PC-3 (cell line): ENCODE results near the gene LONP1. TPM values are rescaled to one million over a fixed set of nuclear protein-coding genes. Genes with fewer than 3 reads are reported as not detected.
A peak's percentile ranks its signal among the peaks of the same experiment; 100 is the strongest.
"Not testable (repeated sequence)": the region's sequence is repeated elsewhere in the genome, so short reads cannot be mapped to it uniquely, and the experiment has no call there.

ENCODE experiments used
- ATAC-seq: fragments of 200-7000 bp; cut with Tn5 transposase; 2 replicates; pipeline ENCODE4 v1.9.1; 2020; ENCODE audit warnings: mild to moderate bottlenecking, moderate library complexity
- BruUV-seq: library from RNA; stranded (reverse); fragments of 400-500 nt; replicated peaks from 2 replicates; lab custom pipeline; 2021; lab: Mats Ljungman, UMichigan
- CTCF ChIA-PET: fragments of 300-600 bp; sonication (Branson Sonifier 250); formaldehyde crosslinking; loops from one replicate; lab custom pipeline; 2022; ENCODE audit warnings: antibody characterized with exemption; lab: Charles Lee
- POLR2A ChIA-PET: fragments of 300-600 bp; sonication (Branson Sonifier 250); formaldehyde crosslinking; loops from one replicate; lab custom pipeline; 2022; ENCODE audit warnings: antibody characterized with exemption; ENCODE audit not compliant: unreplicated experiment; lab: Charles Lee
- DNase-seq: peaks from one replicate; pipeline ENCODE4 v3.0.0-alpha.2; 2015
- H2AFZ ChIP-seq: fragments of 300-600 bp; sonication (generic); 2 replicates; pipeline ENCODE4 v1.6.0; 2016; ENCODE audit warnings: antibody characterized with exemption, low read length
- H3F3A ChIP-seq: fragments of 300-600 bp; sonication (generic); one replicate; pipeline ENCODE4 v1.6.0; 2017; ENCODE audit warnings: antibody characterized with exemption, low read length, control low read depth, mild to moderate bottlenecking; ENCODE audit not compliant: unreplicated experiment
- H3K27ac ChIP-seq: fragments of 300-600 bp; sonication (generic); 2 replicates; pipeline ENCODE4 v1.5.1; 2016; ENCODE audit warnings: mild to moderate bottlenecking, low read length
- H3K27me3 ChIP-seq: fragments of 300-600 bp; sonication (generic); 2 replicates; pipeline ENCODE4 v1.6.1; 2016; ENCODE audit warnings: low read length, mixed read lengths
- H3K36me3 ChIP-seq: fragments of 300-600 bp; sonication (generic); 2 replicates; pipeline ENCODE4 v1.6.1; 2016; ENCODE audit warnings: low read depth, mixed run types, low read length, mixed read lengths
- H3K4me1 ChIP-seq: fragments of 300-600 bp; sonication (generic); 2 replicates; pipeline ENCODE4 v1.5.1; 2016; ENCODE audit warnings: low read length; ENCODE audit not compliant: insufficient read depth
- H3K4me2 ChIP-seq: fragments of 300-600 bp; sonication (generic); 2 replicates; pipeline ENCODE4 v1.6.0; 2016; ENCODE audit warnings: low read length
- H3K4me3 ChIP-seq: fragments of 300-600 bp; sonication (generic); 2 replicates; pipeline ENCODE4 v1.5.1; 2016; ENCODE audit warnings: mild to moderate bottlenecking, low read length, mixed read lengths
- H3K79me2 ChIP-seq: fragments of 300-600 bp; sonication (generic); 2 replicates; pipeline ENCODE4 v1.6.1; 2017; ENCODE audit warnings: low read length, mixed read lengths
- H3K9ac ChIP-seq: fragments of 300-600 bp; sonication (generic); 2 replicates; pipeline ENCODE4 v1.6.0; 2016; ENCODE audit warnings: mild to moderate bottlenecking, low read length
- H3K9me2 ChIP-seq: fragments of 300-600 bp; sonication (generic); replicated peaks from 2 replicates; pipeline ENCODE4 v1.6.1; 2016; ENCODE audit warnings: mixed run types, low read length, mixed read lengths
- H3K9me3 ChIP-seq: fragments of 300-600 bp; sonication (generic); 2 replicates; pipeline ENCODE4 v1.6.1; 2016; ENCODE audit warnings: low read length, mixed read lengths
- H4K20me1 ChIP-seq: fragments of 300-600 bp; sonication (generic); 2 replicates; pipeline ENCODE4 v1.6.1; 2016; ENCODE audit warnings: low read length, mixed read lengths
- CTCF ChIP-seq: fragments of 300-600 bp; sonication (generic); conservative IDR thresholded peaks from 2 replicates; pipeline ENCODE4 v1.5.1; 2017; ENCODE audit warnings: antibody characterized with exemption, low read depth, mild to moderate bottlenecking, low read length
- EZH2 ChIP-seq: fragments of 300-600 bp; sonication (generic); IDR thresholded peaks from one replicate; pipeline ENCODE4 v1.6.1; 2017; ENCODE audit warnings: antibody characterized with exemption, mild to moderate bottlenecking, low read length; ENCODE audit not compliant: unreplicated experiment
- EZH2phosphoT487 ChIP-seq: fragments of 300-600 bp; sonication (generic); IDR thresholded peaks from 2 replicates; pipeline ENCODE4 v1.6.1; 2018; ENCODE audit warnings: mild to moderate bottlenecking, antibody characterized with exemption, low read length, borderline replicate concordance
- intact Hi-C: fragments of 100-400 bp; cut with micrococcal nuclease; formaldehyde crosslinking; loops from 2 replicates; pipeline ENCODE4 v1.9.0; 2023
- total RNA-seq: library from RNA; depleted of rRNA; stranded (reverse); fragments of >200 nt; gene quantifications from 2 replicates; pipeline ENCODE4 v1.2.3, GENCODE V29; 2014

Gene LONP1
- total RNA-seq, 1 experiment from 2014 or later: 217 TPM

- TF ChIP-seq EZH2phosphoT487: no peak
- BruUV-seq: no TSS peak
- no peak overlapping the region for H3K9ac ChIP-seq
- H3K9me3 ChIP-seq: no peaks in the 10 kb centered on the region
- no peaks in the 10 kb centered on the region for H4K20me1 ChIP-seq
- no peak overlapping the region for H2AFZ ChIP-seq
- H3K4me2 ChIP-seq: no peak overlapping the region
- ATAC-seq: no peak
- intact Hi-C loops: no loop called here
- no peaks in the 10 kb centered on the region for H3K36me3 ChIP-seq
- no peaks in the 10 kb centered on the region for H3F3A ChIP-seq
- H3K27me3 ChIP-seq: no peaks in the 10 kb centered on the region
- no peaks in the 10 kb centered on the region for H3K79me2 ChIP-seq
- POLR2A ChIA-PET: no interaction called here
- DNase-seq: no peak
- no peak overlapping the region for H3K27ac ChIP-seq
- H3K4me1 ChIP-seq: no peaks in the 10 kb centered on the region
- no peak overlapping the region for H3K4me3 ChIP-seq
- H3K9me2 ChIP-seq: no peaks in the 10 kb centered on the region
- CTCF ChIA-PET: no interaction called here
These were observed 23.7 kb upstream of the LONP1 start for GRCh38 chr19:5743630-5744029.

- BruUV-seq: no TSS peak
- Histone ChIP-seq H3F3A (no peaks in the 10 kb centered on the region), H3K27me3 (no peaks in the 10 kb centered on the region), H3K4me1 (no peaks in the 10 kb centered on the region), H3K9ac (no peak overlapping the region), H2AFZ (no peak overlapping the region), H3K36me3 (no peaks in the 10 kb centered on the region), H3K4me2 (no peak overlapping the region), H3K9me2 (no peaks in the 10 kb centered on the region), H3K4me3 (no peak overlapping the region), H3K27ac (no peak overlapping the region), H4K20me1 (no peaks in the 10 kb centered on the region), H3K9me3 (no peaks in the 10 kb centered on the region), H3K79me2 (no peaks in the 10 kb centered on the region)
- ChIA-PET POLR2A (no interaction called here), CTCF (no interaction called here)
- DNase-seq (no peak), ATAC-seq (no peak)
- TF ChIP-seq EZH2phosphoT487: no peak
- no peak for TF ChIP-seq CTCF
- no peak for TF ChIP-seq EZH2
- intact Hi-C loops: no loop called here
These were observed 22.1 kb upstream of the LONP1 start for GRCh38 chr19:5742051-5742450.

DNA sequence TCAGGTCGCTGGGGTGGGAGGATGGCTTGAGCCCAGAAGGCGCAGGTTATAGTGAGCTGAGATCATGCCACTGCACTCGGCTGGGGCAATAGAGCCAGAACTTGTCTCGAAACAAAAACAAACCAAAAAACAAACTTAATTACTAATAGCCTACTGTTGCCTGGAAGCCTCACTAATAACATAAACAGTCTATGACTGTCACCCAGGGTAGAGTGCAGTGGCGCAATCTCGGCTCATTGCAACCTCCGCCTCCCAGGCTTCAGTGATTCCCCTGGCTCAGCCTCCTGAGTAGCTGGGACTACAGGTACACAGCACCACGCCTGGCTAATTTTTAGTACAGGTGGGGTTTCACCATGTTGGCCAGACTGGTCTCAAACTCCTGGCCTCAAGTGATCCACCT, 18.5 kb upstream of the LONP1 start:
- H3K9me3 ChIP-seq: no peaks in the 10 kb centered on the region
- POLR2A ChIA-PET: no interaction called here
- H3K9ac ChIP-seq: no peak overlapping the region
- H2AFZ ChIP-seq: no peak overlapping the region
- no peaks in the 10 kb centered on the region for H3F3A ChIP-seq
- no peaks in the 10 kb centered on the region for H3K27me3 ChIP-seq
- TF ChIP-seq CTCF (no peak), EZH2phosphoT487 (no peak), EZH2 (no peak)
- intact Hi-C loops: no loop called here
- H3K27ac ChIP-seq: no peak overlapping the region
- no peaks in the 10 kb centered on the region for H3K4me1 ChIP-seq
- peak; percentile 21 for DNase-seq
- H3K4me3 ChIP-seq: no peak overlapping the region
- H3K79me2 ChIP-seq: no peaks in the 10 kb centered on the region
- CTCF ChIA-PET: no interaction called here
- H3K9me2 ChIP-seq: no peaks in the 10 kb centered on the region
- ATAC-seq: no peak
- no TSS peak for BruUV-seq
- no peak overlapping the region for H3K4me2 ChIP-seq
- no peaks in the 10 kb centered on the region for H4K20me1 ChIP-seq
- no peaks in the 10 kb centered on the region for H3K36me3 ChIP-seq

DNA sequence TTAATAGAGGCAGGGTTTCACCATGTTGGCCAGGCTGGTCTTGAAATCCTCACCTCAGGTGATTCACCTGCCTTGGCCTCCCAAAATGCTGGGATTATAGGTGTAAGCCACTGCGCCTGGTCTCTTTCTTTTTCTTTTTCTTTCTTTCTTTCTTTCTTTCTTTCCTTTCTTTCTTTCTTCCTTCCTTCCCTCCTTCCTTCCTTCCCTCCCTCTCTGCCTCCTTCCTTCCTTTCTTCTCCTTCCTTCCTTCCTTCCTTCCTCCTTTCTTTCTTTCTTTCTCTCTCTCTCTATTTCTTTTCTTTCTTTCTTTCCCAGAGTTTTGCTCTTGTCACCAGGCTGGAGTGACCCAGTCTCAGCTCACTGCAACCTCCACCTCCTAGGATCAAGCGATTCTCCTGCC, 13.2 kb upstream of the LONP1 start:
- DNase-seq, H3K27ac ChIP-seq, H3K36me3 ChIP-seq, POLR2A ChIA-PET, H3K79me2 ChIP-seq, H2AFZ ChIP-seq, H4K20me1 ChIP-seq, H3K9ac ChIP-seq, intact Hi-C loops, H3K9me3 ChIP-seq, H3K4me3 ChIP-seq, H3K9me2 ChIP-seq, H3K27me3 ChIP-seq, H3F3A ChIP-seq, CTCF ChIA-PET, ATAC-seq, H3K4me2 ChIP-seq, BruUV-seq, H3K4me1 ChIP-seq: not testable (repeated sequence)
